C4-2B (cell line): ENCODE data around the gene RAP1GAP.

ENCODE experiments used
- H3K27ac ChIP-seq: fragments of 450-650 bp; 2 replicates; pipeline ENCODE4 v1.5.1; 2017
- ZFX ChIP-seq: fragments of 450-650 bp; IDR thresholded peaks from 2 replicates; pipeline ENCODE4 v1.6.1; 2017
- TF ChIP-seq, protein P1 (sequence below): fragments of 450-650 bp; conservative IDR thresholded peaks from 2 replicates; pipeline ENCODE4 v1.5.1; 2017; ENCODE audit warnings: mild to moderate bottlenecking

Gene RAP1GAP

DNA sequence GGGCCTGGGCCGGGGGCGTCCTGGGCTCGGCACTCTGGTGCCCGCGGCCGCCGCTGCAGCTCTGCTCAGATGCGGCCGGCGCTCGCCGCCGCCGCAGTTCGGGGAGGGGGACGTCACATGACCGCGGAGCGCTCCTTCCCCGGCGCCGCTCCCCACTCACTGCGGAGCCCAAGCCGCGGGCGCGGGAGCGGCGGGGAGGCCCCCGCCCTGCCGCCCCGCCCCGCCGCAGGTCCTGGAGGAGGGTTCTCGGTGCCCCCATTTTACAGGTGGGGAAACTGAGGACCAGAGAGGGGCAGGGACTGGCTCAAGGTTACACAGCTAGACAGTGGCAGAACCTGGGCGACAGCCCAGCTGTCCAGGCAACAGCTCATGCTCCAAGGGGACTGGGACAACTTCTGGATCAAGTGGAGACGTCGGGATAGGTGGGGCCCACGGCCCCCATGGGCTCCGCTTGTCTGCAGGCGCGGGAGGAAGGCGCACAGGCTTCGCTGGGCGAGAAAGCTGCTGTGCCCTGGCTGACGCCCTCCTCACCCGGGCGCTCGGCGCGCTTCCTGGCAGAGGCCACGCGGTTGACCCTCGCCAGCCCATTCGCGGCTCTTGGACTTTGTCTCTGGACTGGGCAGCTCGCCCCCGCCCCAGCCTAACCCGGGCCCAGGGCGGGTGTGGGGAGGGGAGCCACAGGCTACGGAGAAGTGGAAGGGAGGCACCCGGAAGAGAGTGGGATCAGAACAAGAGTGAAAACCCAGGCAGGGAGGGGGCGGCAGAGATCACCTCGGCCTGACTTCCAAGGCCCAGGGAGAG lies at the start of gene RAP1GAP:
RAP1GAP (minus strand) TSS at position 100 of the 801 bp plus-strand sequence. CDS start 49,325 bp downstream, outside the sequence.
- no peak within 1 kb of the TSS for H3K27ac ChIP-seq
- TF ChIP-seq, protein P1, sequence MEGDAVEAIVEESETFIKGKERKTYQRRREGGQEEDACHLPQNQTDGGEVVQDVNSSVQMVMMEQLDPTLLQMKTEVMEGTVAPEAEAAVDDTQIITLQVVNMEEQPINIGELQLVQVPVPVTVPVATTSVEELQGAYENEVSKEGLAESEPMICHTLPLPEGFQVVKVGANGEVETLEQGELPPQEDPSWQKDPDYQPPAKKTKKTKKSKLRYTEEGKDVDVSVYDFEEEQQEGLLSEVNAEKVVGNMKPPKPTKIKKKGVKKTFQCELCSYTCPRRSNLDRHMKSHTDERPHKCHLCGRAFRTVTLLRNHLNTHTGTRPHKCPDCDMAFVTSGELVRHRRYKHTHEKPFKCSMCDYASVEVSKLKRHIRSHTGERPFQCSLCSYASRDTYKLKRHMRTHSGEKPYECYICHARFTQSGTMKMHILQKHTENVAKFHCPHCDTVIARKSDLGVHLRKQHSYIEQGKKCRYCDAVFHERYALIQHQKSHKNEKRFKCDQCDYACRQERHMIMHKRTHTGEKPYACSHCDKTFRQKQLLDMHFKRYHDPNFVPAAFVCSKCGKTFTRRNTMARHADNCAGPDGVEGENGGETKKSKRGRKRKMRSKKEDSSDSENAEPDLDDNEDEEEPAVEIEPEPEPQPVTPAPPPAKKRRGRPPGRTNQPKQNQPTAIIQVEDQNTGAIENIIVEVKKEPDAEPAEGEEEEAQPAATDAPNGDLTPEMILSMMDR: no peak
- no peak for TF ChIP-seq ZFX

DNA sequence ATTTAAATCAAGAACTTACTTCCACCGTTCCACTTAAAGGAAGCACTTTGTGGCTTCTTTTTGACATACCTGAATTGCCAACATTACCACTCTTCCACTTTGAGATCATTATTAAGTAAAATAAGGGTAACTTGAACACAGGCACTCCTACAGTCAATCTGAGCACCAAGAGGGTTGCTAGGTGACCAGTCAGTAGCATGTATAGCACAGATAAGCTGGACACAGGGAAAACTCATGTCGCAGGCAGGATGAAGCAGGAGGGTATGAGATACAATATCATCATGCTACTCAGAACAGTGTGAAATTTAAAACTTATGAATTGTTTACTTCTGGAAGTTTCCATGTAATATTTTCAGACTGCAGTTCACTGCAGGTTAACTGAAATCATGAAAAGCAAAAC lies 47.0 kb upstream of the RAP1GAP start:
- no peak for TF ChIP-seq ZFX
- TF ChIP-seq, protein P1: no peak

DNA sequence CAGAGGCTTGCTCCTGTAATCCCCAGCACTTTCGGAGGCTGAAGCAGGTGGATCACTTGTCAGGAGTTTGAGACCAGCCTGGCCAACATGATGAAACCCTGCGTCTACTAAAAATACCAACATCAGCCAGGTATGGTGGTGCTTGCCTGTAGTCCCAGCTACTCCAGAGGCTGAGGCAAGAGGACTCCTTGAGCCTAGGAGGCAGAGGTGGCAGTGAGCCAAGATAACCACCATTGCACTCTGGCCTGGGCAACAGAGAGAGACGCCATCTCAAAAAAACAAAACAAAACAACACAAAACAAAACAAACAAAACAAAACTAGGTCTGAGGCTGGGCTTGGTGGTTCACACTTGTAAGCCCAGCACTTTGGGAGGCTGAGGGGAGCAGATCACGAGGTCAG lies 38.7 kb upstream of the RAP1GAP start:
- no peak overlapping the region for H3K27ac ChIP-seq
- TF ChIP-seq ZFX: no peak
- TF ChIP-seq, protein P1: no peak

More for the DNA sequence above, 47.0 kb upstream of the RAP1GAP start:
- no peak overlapping the region for H3K27ac ChIP-seq

DNA sequence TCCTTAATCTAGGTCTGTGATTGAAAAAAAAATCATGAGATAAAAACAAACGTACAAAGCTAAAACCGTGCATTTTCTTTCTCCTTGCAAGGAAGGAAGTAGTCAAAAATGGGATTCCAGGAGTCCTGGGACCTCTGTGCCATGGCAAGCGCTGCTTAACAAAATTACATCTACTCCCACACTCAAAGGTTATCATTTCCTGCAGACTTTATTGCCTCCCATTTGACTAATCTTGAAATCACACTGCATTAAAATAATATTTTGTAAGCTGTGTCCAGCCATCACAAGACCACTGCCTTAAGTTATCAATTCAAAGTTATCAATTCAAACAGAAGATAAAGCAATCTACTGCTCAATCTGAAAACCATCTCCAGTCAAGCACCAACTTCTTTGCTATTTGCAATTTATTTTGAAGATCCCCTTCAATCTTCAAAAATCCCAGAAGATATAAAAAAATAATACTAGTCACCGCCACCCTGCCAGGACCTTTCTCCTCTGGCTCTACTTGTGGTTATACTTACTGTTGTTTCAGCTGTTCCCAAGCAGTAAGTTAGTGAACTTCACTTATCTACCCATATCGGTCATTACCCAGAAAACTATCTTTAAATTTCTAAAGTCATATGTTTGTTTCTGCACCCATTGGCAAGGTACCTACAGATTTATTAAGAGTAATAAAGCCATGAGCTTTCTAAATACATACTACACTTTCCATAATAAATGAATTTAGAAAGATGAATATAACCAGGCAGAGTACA lies 38.1 kb upstream of the RAP1GAP start:
- TF ChIP-seq, protein P1: no peak
- no peak for TF ChIP-seq ZFX
- no peak overlapping the region for H3K27ac ChIP-seq

DNA sequence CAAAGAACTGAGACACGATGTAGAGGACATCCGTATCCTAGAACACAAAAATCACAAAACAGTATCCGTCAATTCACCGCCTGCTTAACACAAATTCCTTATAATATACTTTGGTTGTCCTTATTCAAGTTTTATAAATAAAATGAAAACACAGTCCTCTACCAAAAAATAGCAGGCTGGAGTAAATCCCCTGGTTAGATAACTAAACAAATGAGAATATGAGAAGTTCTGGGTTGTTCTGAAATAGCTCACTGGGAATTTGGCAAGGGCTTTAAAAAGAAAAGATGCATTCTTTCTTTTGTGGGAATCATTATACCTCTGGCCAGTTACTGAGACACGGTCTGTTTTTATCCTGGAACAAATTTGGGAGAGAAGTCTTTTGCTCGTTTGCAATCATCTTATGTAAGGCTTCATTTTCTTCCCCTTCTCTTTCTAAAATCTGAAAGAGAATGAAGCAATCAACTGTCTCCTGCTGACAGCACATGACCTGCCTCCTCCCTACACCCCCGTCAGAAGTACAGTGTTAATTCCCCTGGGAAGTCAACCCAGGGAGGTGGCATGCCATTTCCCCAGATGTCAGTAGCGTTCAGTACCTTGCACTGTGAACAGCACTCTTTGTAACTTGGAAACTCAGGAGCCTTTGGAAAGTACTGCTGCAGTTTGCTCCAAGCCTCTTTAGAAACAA lies 37.1 kb upstream of the RAP1GAP start:
- H3K27ac ChIP-seq: no peak overlapping the region
- TF ChIP-seq, protein P1: no peak
- TF ChIP-seq ZFX: no peak

DNA sequence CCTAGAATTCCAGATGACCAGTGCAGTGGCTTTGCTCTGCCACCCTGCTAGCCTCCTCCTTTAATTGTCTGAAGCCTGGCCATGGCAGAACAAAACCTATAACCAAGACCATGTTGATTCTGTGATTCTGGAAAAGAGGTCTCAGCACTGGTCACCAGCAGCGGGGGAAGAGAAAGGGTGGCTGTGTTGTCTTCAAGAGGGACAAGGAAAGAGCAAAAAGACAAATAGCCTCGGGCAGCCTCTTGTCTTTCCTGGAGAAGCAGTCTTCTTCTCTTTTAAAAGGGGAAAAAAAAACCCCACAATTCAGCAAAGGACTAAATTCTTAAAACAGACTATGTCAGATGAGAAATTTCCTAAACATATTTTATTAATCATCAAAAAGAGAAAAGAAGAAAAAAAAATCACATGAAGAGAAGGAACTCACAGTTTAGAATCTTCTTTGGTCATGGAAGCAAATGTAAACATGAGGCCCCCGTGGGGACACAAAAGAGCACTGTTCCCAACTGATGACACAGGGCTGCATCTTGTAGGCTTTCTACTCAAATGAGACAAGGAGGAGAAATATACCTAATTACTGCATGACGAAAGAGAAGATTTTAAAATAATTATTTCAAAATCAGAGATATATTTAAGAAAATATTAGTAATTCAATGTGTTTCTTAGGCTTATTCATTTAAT lies 36.3 kb upstream of the RAP1GAP start:
- TF ChIP-seq ZFX: no peak
- TF ChIP-seq, protein P1: no peak
- H3K27ac ChIP-seq: no peak overlapping the region
